Measurements from ENCODE around the gene NAGPA. TPM values are rescaled to one million over a fixed set of nuclear protein-coding genes. Genes with fewer than 3 reads are reported as not detected.

Gene NAGPA, protein sequence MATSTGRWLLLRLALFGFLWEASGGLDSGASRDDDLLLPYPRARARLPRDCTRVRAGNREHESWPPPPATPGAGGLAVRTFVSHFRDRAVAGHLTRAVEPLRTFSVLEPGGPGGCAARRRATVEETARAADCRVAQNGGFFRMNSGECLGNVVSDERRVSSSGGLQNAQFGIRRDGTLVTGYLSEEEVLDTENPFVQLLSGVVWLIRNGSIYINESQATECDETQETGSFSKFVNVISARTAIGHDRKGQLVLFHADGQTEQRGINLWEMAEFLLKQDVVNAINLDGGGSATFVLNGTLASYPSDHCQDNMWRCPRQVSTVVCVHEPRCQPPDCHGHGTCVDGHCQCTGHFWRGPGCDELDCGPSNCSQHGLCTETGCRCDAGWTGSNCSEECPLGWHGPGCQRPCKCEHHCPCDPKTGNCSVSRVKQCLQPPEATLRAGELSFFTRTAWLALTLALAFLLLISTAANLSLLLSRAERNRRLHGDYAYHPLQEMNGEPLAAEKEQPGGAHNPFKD
- total RNA-seq (2013; cell fraction: nucleolus; rRNA removed): 8.7 and 20.9 TPM in 2 replicates
- total RNA-seq (2014; rRNA removed): 8.1 and 11.6 TPM in 2 replicates
- 3.7 and 5.0 TPM in 2 replicates for total RNA-seq (2014; rRNA removed; fragmentation: Illumina TruSeq; extraction: Trizol)
- total RNA-seq (2021): 8.2 and 8.8 TPM in 2 replicates
- polyA plus RNA-seq (2011; ENCODE audit: low read depth): 2.1 TPM
- 0.82 and 1.9 TPM in 2 replicates for polyA plus RNA-seq (2011; rRNA removed)
- 3.5 and 5.9 TPM in 2 replicates for polyA plus RNA-seq (2011; cell fraction: cytosol; rRNA removed)
- polyA plus RNA-seq (2011; cell fraction: nucleus; rRNA removed): 9.2 and 10.5 TPM in 2 replicates
- polyA plus RNA-seq (2012): 5.6 and 10.2 TPM in 2 replicates
- 0.65 and 2.7 TPM in 2 replicates for polyA plus RNA-seq (2014; fragmentation: Illumina TruSeq; extraction: Trizol)
- under 1 TPM; 0.03 to 0.79 TPM for polyA plus RNA-seq (2014; fragmentation: Nextera tagmentation; extraction: Ambion mirVana)
- polyA plus RNA-seq (2014; rRNA removed): 8.5 and 9.7 TPM in 2 replicates
- polyA plus RNA-seq (2016; fragmentation: Nextera tagmentation; extraction: Ambion mirVana): 1 to 10 TPM; 9.3 to 9.9 TPM
- 1.5 and 2.3 TPM in 2 replicates for polyA minus RNA-seq (2011; rRNA and poly(A)+ RNA removed)
- polyA minus RNA-seq (2011; cell fraction: cytosol; rRNA and poly(A)+ RNA removed): 3.5 and 3.8 TPM in 2 replicates
- 3.5 and 6.8 TPM in 2 replicates for polyA minus RNA-seq (2011; cell fraction: nucleus; rRNA and poly(A)+ RNA removed)
- percentile 47 among the genes with signal in this experiment for Bru-seq, nascent RNA
- percentile 49 among the genes with signal in this experiment for BruChase-seq, experiment 1, labeled RNA remaining after a 6-hour chase
- BruChase-seq, experiment 2, labeled RNA remaining after a 2-hour chase: percentile 47 among the genes with signal in this experiment
- long read RNA-seq, experiment 1, partial matches to known transcripts: 0 of 5 reads
- long read RNA-seq, experiment 1, other reads (novel, unspliced or antisense): 3 of 5 reads
- long read RNA-seq, experiment 2, partial matches to known transcripts: 2 of 4 reads
- long read RNA-seq, experiment 2, other reads (novel, unspliced or antisense): 2 of 4 reads

DNA sequence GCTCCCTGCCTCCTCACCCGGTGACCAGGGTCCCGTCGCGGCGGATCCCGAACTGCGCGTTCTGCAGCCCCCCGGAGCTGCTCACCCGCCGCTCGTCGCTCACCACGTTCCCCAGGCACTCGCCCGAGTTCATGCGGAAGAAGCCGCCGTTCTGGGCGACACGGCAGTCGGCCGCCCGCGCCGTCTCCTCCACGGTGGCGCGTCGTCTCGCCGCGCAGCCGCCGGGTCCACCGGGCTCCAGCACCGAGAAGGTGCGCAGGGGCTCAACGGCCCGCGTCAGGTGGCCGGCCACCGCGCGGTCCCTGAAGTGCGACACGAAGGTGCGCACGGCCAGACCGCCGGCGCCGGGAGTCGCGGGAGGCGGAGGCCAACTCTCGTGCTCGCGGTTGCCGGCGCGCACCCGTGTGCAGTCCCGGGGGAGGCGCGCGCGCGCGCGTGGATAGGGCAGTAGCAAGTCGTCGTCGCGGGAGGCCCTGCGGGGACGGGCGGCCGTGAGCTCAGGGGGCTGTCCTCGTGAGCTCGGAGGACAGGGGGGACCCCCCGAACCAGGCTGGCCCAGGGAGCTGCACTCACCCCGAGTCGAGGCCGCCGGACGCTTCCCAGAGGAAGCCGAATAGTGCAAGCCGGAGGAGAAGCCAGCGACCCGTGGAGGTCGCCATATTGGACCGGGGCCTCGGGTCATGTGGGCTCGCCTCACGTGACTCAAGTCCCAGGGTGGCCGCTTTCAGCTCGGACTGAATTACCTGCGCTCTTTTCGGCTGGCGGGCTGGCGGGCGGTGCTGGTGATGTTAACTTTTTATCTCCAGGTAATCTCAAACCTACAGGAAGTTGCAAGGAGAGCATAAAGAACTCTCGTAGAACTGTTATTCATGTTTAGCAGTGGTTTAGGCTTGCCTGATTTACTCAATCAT lies at the start of gene NAGPA:
TSS of gene NAGPA (minus strand) at position 680 of the 911 bp plus-strand sequence. CDS start at position 659, 21 bp downstream.
- H2AFZ ChIP-seq (ENCODE audit: control insufficient read depth, low read depth, low read length): peak within 1 kb of the TSS; percentile 95
- H3K27me3 ChIP-seq (replicated peaks in 1 of 2; ENCODE audit: control insufficient read depth in 2 of 2, insufficient read depth in 2 of 2, low read length in 1 of 2): no peaks in the 10 kb centered on the region
- FAIRE-seq: peak; percentile 89
- in situ Hi-C loops (cut with MboI): no loop called here
- intact Hi-C loops (cut with micrococcal nuclease; ENCODE audit: unreplicated experiment): no loop called here
- POLR2A ChIA-PET: interaction anchor here (1.0 kb wide), 1 partner anchor 11 kb away, joined by 3 read pairs; no protein-coding TSS in a partner anchor
- H3K27ac ChIP-seq (ENCODE audit: control insufficient read depth, insufficient read depth): no peak within 1 kb of the TSS
- peak within 1 kb of the TSS; percentile 70 for H3K9ac ChIP-seq (ENCODE audit: control insufficient read depth, insufficient read depth, low read length)
- no peaks in the 10 kb centered on the region for H3K36me3 ChIP-seq (ENCODE audit: control insufficient read depth in 2 of 2, insufficient read depth in 2 of 2, low read length in 1 of 2)
- peaks cover 12% of the 10 kb centered on the region for H3K4me1 ChIP-seq (ENCODE audit: control insufficient read depth, insufficient read depth, low read length)
- no peaks in the 10 kb centered on the region for H4K20me1 ChIP-seq (ENCODE audit: control insufficient read depth, insufficient read depth)
- no peaks in the 10 kb centered on the region for H3K9me3 ChIP-seq (replicated peaks; ENCODE audit: control insufficient read depth, insufficient read depth, low read length)
- H3K4me3 ChIP-seq: peak within 1 kb of the TSS; percentile 84
- RAD21 ChIA-PET (ENCODE audit: unreplicated experiment): no interaction called here
- WGBS (ENCODE audit: insufficient coverage, insufficient replicate concordance, low lambda C conversion rate, missing lambda C conversion rate): under 1% methylated on average over 77 of the region's 104 CpGs
- CTCF ChIA-PET: interaction anchor here (1.4 kb wide), 1 partner anchor 41 kb away, joined by 4 read pairs; no protein-coding TSS in a partner anchor
- SMC1A ChIA-PET (ENCODE audit: uncharacterized antibody, unreplicated experiment): interaction anchor here (1.4 kb wide), 1 partner anchor 58 kb away, joined by 3 read pairs; no protein-coding TSS in a partner anchor
- DNase-seq (ENCODE audit: low read depth, low spot score): no peak
- no peaks in the 10 kb centered on the region for H3K79me2 ChIP-seq (ENCODE audit: control insufficient read depth, insufficient read depth, low read length)
- peak within 1 kb of the TSS; percentile 98 for H3K4me2 ChIP-seq (ENCODE audit: control insufficient read depth, insufficient read depth)
- peak; percentile 98 for ATAC-seq
- no TSS peak for BruUV-seq (replicated peaks)
- TF ChIP-seq, protein P1, sequence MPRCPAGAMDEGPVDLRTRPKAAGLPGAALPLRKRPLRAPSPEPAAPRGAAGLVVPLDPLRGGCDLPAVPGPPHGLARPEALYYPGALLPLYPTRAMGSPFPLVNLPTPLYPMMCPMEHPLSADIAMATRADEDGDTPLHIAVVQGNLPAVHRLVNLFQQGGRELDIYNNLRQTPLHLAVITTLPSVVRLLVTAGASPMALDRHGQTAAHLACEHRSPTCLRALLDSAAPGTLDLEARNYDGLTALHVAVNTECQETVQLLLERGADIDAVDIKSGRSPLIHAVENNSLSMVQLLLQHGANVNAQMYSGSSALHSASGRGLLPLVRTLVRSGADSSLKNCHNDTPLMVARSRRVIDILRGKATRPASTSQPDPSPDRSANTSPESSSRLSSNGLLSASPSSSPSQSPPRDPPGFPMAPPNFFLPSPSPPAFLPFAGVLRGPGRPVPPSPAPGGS (IDR thresholded peaks at IDR 0.05; ENCODE audit: borderline replicate concordance, insufficient read depth, low read depth, low read length, poor library complexity, severe bottlenecking): no peak
- peak; percentile 48; the same call in 1 of the 2 replicates for TF ChIP-seq NR2F1 (conservative IDR thresholded peaks at IDR 0.05)
- no peak for TF ChIP-seq SUPT20H (IDR thresholded peaks at IDR 0.05; ENCODE audit: borderline replicate concordance, control insufficient read depth, low read depth, low read length)
- peak; percentile 57; the same call in 1 of the 2 replicates for TF ChIP-seq RB1 (IDR thresholded peaks at IDR 0.05; ENCODE audit: borderline replicate concordance)
- TF ChIP-seq CBFB (IDR thresholded peaks at IDR 0.05; ENCODE audit: low read depth): 0 out of 2 replicates have a peak, but pooled peaks have one; percentile 36
- TF ChIP-seq, protein P2, sequence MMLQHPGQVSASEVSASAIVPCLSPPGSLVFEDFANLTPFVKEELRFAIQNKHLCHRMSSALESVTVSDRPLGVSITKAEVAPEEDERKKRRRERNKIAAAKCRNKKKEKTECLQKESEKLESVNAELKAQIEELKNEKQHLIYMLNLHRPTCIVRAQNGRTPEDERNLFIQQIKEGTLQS (IDR thresholded peaks at IDR 0.05; ENCODE audit: borderline replicate concordance, extremely low read depth, low read depth, low read length): peak; percentile 99
- TF ChIP-seq, protein P3, sequence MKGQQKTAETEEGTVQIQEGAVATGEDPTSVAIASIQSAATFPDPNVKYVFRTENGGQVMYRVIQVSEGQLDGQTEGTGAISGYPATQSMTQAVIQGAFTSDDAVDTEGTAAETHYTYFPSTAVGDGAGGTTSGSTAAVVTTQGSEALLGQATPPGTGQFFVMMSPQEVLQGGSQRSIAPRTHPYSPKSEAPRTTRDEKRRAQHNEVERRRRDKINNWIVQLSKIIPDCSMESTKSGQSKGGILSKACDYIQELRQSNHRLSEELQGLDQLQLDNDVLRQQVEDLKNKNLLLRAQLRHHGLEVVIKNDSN (IDR thresholded peaks at IDR 0.05; ENCODE audit: borderline replicate concordance, extremely low read length, insufficient read depth, low read depth, low read length): peak; percentile 100
- TF ChIP-seq SP1 (IDR thresholded peaks at IDR 0.05; ENCODE audit: low read depth, low read length): peak; percentile 30
- TF ChIP-seq HCFC1 (IDR thresholded peaks at IDR 0.05; ENCODE audit: low read length): peak; percentile 85
- peak; percentile 61 to 74 for TF ChIP-seq EGR1 (IDR thresholded peaks at IDR 0.05; ENCODE audit: borderline replicate concordance in 1 of 2, low read depth in 2 of 2, low read length in 2 of 2)
- TF ChIP-seq, protein P4, sequence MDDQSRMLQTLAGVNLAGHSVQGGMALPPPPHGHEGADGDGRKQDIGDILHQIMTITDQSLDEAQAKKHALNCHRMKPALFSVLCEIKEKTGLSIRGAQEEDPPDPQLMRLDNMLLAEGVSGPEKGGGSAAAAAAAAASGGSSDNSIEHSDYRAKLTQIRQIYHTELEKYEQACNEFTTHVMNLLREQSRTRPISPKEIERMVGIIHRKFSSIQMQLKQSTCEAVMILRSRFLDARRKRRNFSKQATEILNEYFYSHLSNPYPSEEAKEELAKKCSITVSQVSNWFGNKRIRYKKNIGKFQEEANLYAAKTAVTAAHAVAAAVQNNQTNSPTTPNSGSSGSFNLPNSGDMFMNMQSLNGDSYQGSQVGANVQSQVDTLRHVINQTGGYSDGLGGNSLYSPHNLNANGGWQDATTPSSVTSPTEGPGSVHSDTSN (IDR thresholded peaks at IDR 0.05; ENCODE audit: insufficient replicate concordance, low read depth, low read length): peak; percentile 57

Data from GM12878 (cell line).